NOMO-1 (cell line): Measurements from ENCODE around the gene IL17REL.

Experiments used
- DNase-seq, 2 experiments: peaks; one replicate each; lab custom pipeline; 2025; ENCODE audit not compliant: unreplicated experiment in 2 of 2; lab: John Stamatoyannopoulos, UW

The IL17REL gene

GRCh38 chr22:50008151-50009040, 4.2 kb downstream of the IL17REL start:
- no peak for DNase-seq

- no peak for DNase-seq
Observed at GRCh38 chr22:50007057-50007511, 5.5 kb downstream of the IL17REL start.

GRCh38 chr22:50004918-50005317, 7.6 kb downstream of the IL17REL start:
- peak; percentile 20 to 37 for DNase-seq

GRCh38 chr22:50002791-50003190, 9.8 kb downstream of the IL17REL start:
- no peak for DNase-seq

GRCh38 chr22:50001388-50002231, 11.0 kb downstream of the IL17REL start:
- no peak for DNase-seq

GRCh38 chr22:50000587-50001387, 11.8 kb downstream of the IL17REL start:
- no peak for DNase-seq

GRCh38 chr22:49999946-50000586, 12.5 kb downstream of the IL17REL start:
- no peak for DNase-seq

GRCh38 chr22:49999063-49999945, 13.3 kb downstream of the IL17REL start:
- no peak for DNase-seq

GRCh38 chr22:49998718-49999062, 13.9 kb downstream of the IL17REL start:
- no peak for DNase-seq

- DNase-seq: no peak
Observed at GRCh38 chr22:49997932-49998717, 14.4 kb downstream of the IL17REL start.

- DNase-seq: no peak
Observed at GRCh38 chr22:49997251-49997599, 15.3 kb downstream of the IL17REL start.

- no peak for DNase-seq
Observed at GRCh38 chr22:49996518-49997250, 15.9 kb downstream of the IL17REL start.

- DNase-seq: no peak
Observed at GRCh38 chr22:49996119-49996517, 16.4 kb downstream of the IL17REL start.

- no peak for DNase-seq
Observed at GRCh38 chr22:49995361-49996118, 17.0 kb downstream of the IL17REL start.

GRCh38 chr22:49995041-49995360, 17.6 kb downstream of the IL17REL start:
- no peak for DNase-seq

GRCh38 chr22:49994361-49995040, 18.1 kb downstream of the IL17REL start:
- DNase-seq: no peak
